ENCODE measurements around the gene F12.
"Not testable (repeated sequence)": the region's sequence is repeated elsewhere in the genome, so short reads cannot be mapped to it uniquely, and the experiment has no call there.

F12 gene

DNA sequence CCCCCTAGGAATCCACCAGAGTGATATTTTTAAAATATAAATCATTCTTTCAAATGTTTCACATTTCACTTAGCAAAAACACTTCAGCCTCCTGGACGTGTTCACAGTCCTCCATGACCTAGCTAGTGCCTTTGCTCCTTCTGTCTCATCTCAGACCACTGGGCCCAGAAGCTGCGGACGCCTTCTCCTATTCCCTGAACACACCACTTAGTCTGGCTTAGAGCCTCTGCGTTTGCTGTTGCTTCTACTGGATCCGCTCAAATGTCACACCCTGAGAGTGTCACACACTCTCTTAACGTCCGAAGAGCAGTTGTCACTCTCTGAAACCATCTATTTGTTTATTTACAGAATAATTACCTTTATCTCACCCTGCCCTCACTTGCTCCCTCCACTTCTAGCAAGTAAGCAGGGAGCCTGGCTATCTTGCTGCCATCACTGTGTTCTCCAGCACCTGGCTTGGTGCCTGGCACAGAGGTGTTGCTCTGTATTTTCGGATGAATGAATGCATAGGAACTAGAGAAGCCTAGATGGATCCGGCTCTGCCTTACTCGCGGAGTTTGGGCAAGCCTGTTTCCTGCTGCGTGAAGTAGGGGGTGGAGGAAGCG is 15.9 kb upstream of the F12 start:
- peaks cover 25% of the 10 kb centered on the region for H3K79me1 ChIP-seq (replicated peaks; ENCODE audit: low read length, poor library complexity, severe bottlenecking)
- DNase-seq, result no peak

DNA sequence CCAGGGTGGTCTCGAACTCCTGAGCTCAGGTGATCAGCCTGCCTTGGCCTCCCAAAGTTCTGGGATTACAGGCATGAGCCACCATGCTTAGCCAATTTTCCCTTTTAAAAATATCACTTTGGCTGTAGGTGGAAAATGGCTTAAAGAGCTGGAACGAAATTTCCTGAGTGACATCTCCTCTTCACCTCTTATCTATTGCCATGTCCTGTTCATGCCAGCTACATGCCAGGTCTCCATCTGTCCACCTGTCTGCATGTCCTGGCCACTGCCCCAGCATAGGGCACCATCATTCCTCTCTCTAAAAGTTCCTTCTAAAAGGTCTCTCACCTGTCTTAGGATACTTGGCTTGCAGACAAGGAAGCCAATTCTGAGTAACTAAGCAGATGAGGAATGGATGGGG is 14.3 kb upstream of the F12 start:
- DNase-seq, result no peak
- Histone ChIP-seq H3K36me3 (ENCODE audit: control insufficient read depth in 1 of 2, insufficient read depth in 2 of 2, low read depth in 1 of 2, low read length in 2 of 2) (peaks cover 0 to 3% of the 10 kb centered on the region in 2 experiments), H3K4me2 (ENCODE audit: low read length, poor library complexity, severe bottlenecking) (no peak overlapping the region), H3K23ac (ENCODE audit: low read length in 2 of 2) (no peak overlapping the region), H3K9ac (ENCODE audit: low read length) (no peak overlapping the region), H3K4ac (ENCODE audit: low read depth in 1 of 2, low read length in 2 of 2) (no peak overlapping the region), H3K27ac (ENCODE audit: low read length, poor library complexity, severe bottlenecking) (no peak overlapping the region), H3K4me1 (ENCODE audit: control insufficient read depth, insufficient read depth, low read depth, low read length) (peaks cover 19% of the 10 kb centered on the region), H3K27me3 (ENCODE audit: control insufficient read depth in 1 of 2, insufficient read depth in 1 of 2, low read length in 2 of 2) (no peaks in the 10 kb centered on the region), H2AFZ (ENCODE audit: low read depth, low read length) (no peak overlapping the region), H3K14ac (ENCODE audit: low read length in 2 of 2) (no peak overlapping the region), H3K18ac (ENCODE audit: low read depth in 1 of 2, low read length in 2 of 2) (no peak overlapping the region), H2AK5ac (ENCODE audit: low read length, severe bottlenecking) (no peak overlapping the region), H2BK15ac (ENCODE audit: low read depth, poor library complexity, severe bottlenecking) (no peak overlapping the region), H3K79me1 (replicated peaks; ENCODE audit: low read length, poor library complexity, severe bottlenecking) (peaks cover 13% of the 10 kb centered on the region), H2BK5ac (ENCODE audit: low read depth, low read length, poor library complexity, severe bottlenecking) (no peak overlapping the region), H4K8ac (ENCODE audit: low read length) (no peak overlapping the region), H2BK120ac (ENCODE audit: low read depth, low read length) (no peak overlapping the region), H2BK12ac (ENCODE audit: low read length in 2 of 2) (no peak overlapping the region), H3K9me3 (ENCODE audit: control insufficient read depth, low read length) (no peaks in the 10 kb centered on the region), H4K91ac (ENCODE audit: low read length) (no peak overlapping the region), H3K4me3 (ENCODE audit: insufficient read depth in 1 of 2, low read depth in 1 of 2, low read length in 2 of 2) (no peak overlapping the region)
- 86% methylated on average over 2 of the region's 2 CpGs for WGBS

More for the DNA sequence above, 15.9 kb upstream of the F12 start:
- Histone ChIP-seq H2BK12ac (ENCODE audit: low read length in 2 of 2) (peak overlapping the region in 1 of 2 experiments; percentile 93), H3K4me2 (ENCODE audit: low read length, poor library complexity, severe bottlenecking) (peak overlapping the region; percentile 76), H2AFZ (ENCODE audit: low read depth, low read length) (no peak overlapping the region), H3K27ac (ENCODE audit: low read length, poor library complexity, severe bottlenecking) (peak overlapping the region; percentile 95), H3K9me3 (ENCODE audit: control insufficient read depth, low read length) (no peaks in the 10 kb centered on the region), H3K4me1 (ENCODE audit: control insufficient read depth, insufficient read depth, low read depth, low read length) (peaks cover 25% of the 10 kb centered on the region), H4K91ac (ENCODE audit: low read length) (peak overlapping the region; percentile 79), H3K4ac (ENCODE audit: low read depth in 1 of 2, low read length in 2 of 2) (peak overlapping the region in 1 of 2 experiments; percentile 68), H2BK120ac (ENCODE audit: low read depth, low read length) (peak overlapping the region; percentile 71), H2BK5ac (ENCODE audit: low read depth, low read length, poor library complexity, severe bottlenecking) (peak overlapping the region; percentile 40), H2AK5ac (ENCODE audit: low read length, severe bottlenecking) (peak overlapping the region; percentile 58), H3K9ac (ENCODE audit: low read length) (peak overlapping the region; percentile 91), H3K36me3 (ENCODE audit: control insufficient read depth in 1 of 2, insufficient read depth in 2 of 2, low read depth in 1 of 2, low read length in 2 of 2) (peaks cover 0 to 7% of the 10 kb centered on the region in 2 experiments), H3K23ac (ENCODE audit: low read length in 2 of 2) (no peak overlapping the region), H3K18ac (ENCODE audit: low read depth in 1 of 2, low read length in 2 of 2) (peak overlapping the region; percentile 76 to 94), H3K4me3 (ENCODE audit: insufficient read depth in 1 of 2, low read depth in 1 of 2, low read length in 2 of 2) (peak overlapping the region; percentile 70 to 82), H2BK15ac (ENCODE audit: low read depth, poor library complexity, severe bottlenecking) (peak overlapping the region; percentile 98), H4K8ac (ENCODE audit: low read length) (peak overlapping the region; percentile 95), H3K14ac (ENCODE audit: low read length in 2 of 2) (no peak overlapping the region), H3K27me3 (ENCODE audit: control insufficient read depth in 1 of 2, insufficient read depth in 1 of 2, low read length in 2 of 2) (no peaks in the 10 kb centered on the region)
- WGBS, result 45% methylated on average over 13 of the region's 13 CpGs

DNA sequence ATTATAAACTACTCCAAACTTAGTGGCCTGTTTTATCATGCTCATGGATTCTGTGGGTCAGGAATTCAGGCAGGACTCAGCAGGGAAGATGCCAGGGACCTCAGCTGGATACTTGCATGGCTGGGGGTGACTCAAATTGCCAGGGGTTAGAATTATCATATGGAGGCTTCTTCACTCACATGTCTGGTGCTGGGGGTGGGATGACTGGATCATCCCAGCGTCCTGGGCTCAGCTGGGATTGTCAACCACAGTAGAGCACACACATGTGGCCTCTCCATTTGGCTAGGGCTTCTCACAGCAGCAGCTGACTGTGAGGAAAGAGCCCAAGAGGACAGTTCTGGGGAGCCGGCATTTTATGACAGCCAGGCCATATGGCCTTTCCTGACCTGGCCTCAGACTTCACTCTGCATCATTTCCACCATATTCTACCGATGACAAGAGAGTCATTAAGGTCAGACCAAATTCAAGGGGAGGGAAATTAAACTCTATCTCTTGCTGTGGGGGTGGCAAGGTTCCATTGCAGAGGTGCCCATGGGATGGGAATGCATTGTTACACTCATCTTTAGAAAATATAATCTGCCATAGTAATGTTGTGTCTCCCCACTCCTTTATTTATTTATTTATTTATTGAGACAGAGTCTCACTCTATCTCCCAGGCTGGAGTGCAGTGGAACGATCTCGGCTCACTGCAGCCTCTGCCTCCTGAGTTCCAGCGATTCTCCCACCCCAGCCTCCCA is 11.9 kb upstream of the F12 start:
- H2BK5ac ChIP-seq (ENCODE audit: low read depth, low read length, poor library complexity, severe bottlenecking), result no peak overlapping the region
- H4K8ac ChIP-seq (ENCODE audit: low read length), result no peak overlapping the region
- no peak overlapping the region for H2BK15ac ChIP-seq (ENCODE audit: low read depth, poor library complexity, severe bottlenecking)
- H3K4me2 ChIP-seq (ENCODE audit: low read length, poor library complexity, severe bottlenecking), result no peak overlapping the region
- no peak overlapping the region for H3K4ac ChIP-seq (ENCODE audit: low read depth in 1 of 2, low read length in 2 of 2)
- H3K27ac ChIP-seq (ENCODE audit: low read length, poor library complexity, severe bottlenecking), result no peak overlapping the region
- H3K36me3 ChIP-seq (ENCODE audit: control insufficient read depth in 1 of 2, insufficient read depth in 2 of 2, low read depth in 1 of 2, low read length in 2 of 2), result no peaks in the 10 kb centered on the region
- no peak overlapping the region for H2AK5ac ChIP-seq (ENCODE audit: low read length, severe bottlenecking)
- no peak overlapping the region for H2BK12ac ChIP-seq (ENCODE audit: low read length in 2 of 2)
- no peak overlapping the region for H4K91ac ChIP-seq (ENCODE audit: low read length)
- no peak overlapping the region for H3K18ac ChIP-seq (ENCODE audit: low read depth in 1 of 2, low read length in 2 of 2)
- H3K27me3 ChIP-seq (ENCODE audit: control insufficient read depth in 1 of 2, insufficient read depth in 1 of 2, low read length in 2 of 2), result no peaks in the 10 kb centered on the region
- 77% methylated on average over 5 of the region's 6 CpGs for WGBS
- H3K4me1 ChIP-seq (ENCODE audit: control insufficient read depth, insufficient read depth, low read depth, low read length), result peaks cover 6% of the 10 kb centered on the region
- H2BK120ac ChIP-seq (ENCODE audit: low read depth, low read length), result no peak overlapping the region
- no peaks in the 10 kb centered on the region for H3K79me1 ChIP-seq (replicated peaks; ENCODE audit: low read length, poor library complexity, severe bottlenecking)
- peak; percentile 26 for DNase-seq
- H3K9me3 ChIP-seq (ENCODE audit: control insufficient read depth, low read length), result no peaks in the 10 kb centered on the region
- H3K23ac ChIP-seq (ENCODE audit: low read length in 2 of 2), result no peak overlapping the region
- H3K14ac ChIP-seq (ENCODE audit: low read length in 2 of 2), result no peak overlapping the region
- no peak overlapping the region for H3K9ac ChIP-seq (ENCODE audit: low read length)
- no peak overlapping the region for H3K4me3 ChIP-seq (ENCODE audit: insufficient read depth in 1 of 2, low read depth in 1 of 2, low read length in 2 of 2)
- H2AFZ ChIP-seq (ENCODE audit: low read depth, low read length), result no peak overlapping the region

DNA sequence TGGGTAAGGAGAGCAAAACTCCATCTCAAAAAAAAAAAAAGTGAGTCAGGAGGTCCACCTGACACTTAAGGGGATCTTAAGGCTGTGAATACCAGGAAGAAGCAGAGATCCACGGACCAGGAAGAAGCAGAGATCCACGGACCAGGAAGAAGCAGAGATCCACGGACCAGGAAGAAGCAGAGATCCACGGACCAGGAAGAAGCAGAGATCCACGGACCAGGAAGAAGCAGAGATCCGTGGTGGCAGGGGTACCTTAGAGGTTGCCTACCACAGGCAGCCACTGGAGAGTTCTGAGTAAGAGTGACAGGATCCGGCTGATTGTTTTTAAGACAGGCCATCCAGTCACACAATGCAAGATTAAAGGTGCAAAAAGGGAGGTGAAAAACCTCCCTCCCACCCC is 11.1 kb upstream of the F12 start:
- H2BK5ac ChIP-seq (ENCODE audit: low read depth, low read length, poor library complexity, severe bottlenecking); H3K18ac ChIP-seq (ENCODE audit: low read depth in 1 of 2, low read length in 2 of 2); H2BK12ac ChIP-seq (ENCODE audit: low read length in 2 of 2); H3K36me3 ChIP-seq (ENCODE audit: control insufficient read depth in 1 of 2, insufficient read depth in 2 of 2, low read depth in 1 of 2, low read length in 2 of 2); H3K27me3 ChIP-seq (ENCODE audit: control insufficient read depth in 1 of 2, insufficient read depth in 1 of 2, low read length in 2 of 2); H3K4ac ChIP-seq (ENCODE audit: low read depth in 1 of 2, low read length in 2 of 2); H3K9me3 ChIP-seq (ENCODE audit: control insufficient read depth, low read length); H3K23ac ChIP-seq (ENCODE audit: low read length in 2 of 2); H3K9ac ChIP-seq (ENCODE audit: low read length); H3K4me1 ChIP-seq (ENCODE audit: control insufficient read depth, insufficient read depth, low read depth, low read length); H3K4me2 ChIP-seq (ENCODE audit: low read length, poor library complexity, severe bottlenecking); H2BK15ac ChIP-seq (ENCODE audit: low read depth, poor library complexity, severe bottlenecking); H3K79me1 ChIP-seq (replicated peaks; ENCODE audit: low read length, poor library complexity, severe bottlenecking); DNase-seq; H2AFZ ChIP-seq (ENCODE audit: low read depth, low read length); H3K14ac ChIP-seq (ENCODE audit: low read length in 2 of 2); H4K91ac ChIP-seq (ENCODE audit: low read length); H3K4me3 ChIP-seq (ENCODE audit: insufficient read depth in 1 of 2, low read depth in 1 of 2, low read length in 2 of 2); H3K27ac ChIP-seq (ENCODE audit: low read length, poor library complexity, severe bottlenecking); H4K8ac ChIP-seq (ENCODE audit: low read length); H2BK120ac ChIP-seq (ENCODE audit: low read depth, low read length); H2AK5ac ChIP-seq (ENCODE audit: low read length, severe bottlenecking): not testable (repeated sequence)
- WGBS, result 86% methylated on average over 7 of the region's 7 CpGs
